Central memory CD8-positive, alpha-beta T cell (primary cell): ENCODE results near the gene NKAIN2.

Experiments used
- ATAC-seq: fragments of 150-1000 bp; cut with Tn5 transposase; replicated peaks from 2 replicates; pipeline ENCODE4 v1.10.0; 2022; ENCODE audit warnings: mild to moderate bottlenecking, moderate FRiP score, moderate number of reproducible peaks; ENCODE audit not compliant: poor library complexity, severe bottlenecking; ENCODE audit errors: extremely low read depth
- DNase-seq, 2 donors: peaks; one replicate each; pipeline ENCODE4 v3.0.0; 2021; ENCODE audit warnings: low spot score in 2 of 2
- H3K27ac Mint-ChIP-seq: one replicate; pipeline ENCODE4 v1.8.0; 2022; ENCODE audit warnings: low read depth, mild to moderate bottlenecking, moderate library complexity, mixed read lengths
- H3K27me3 Mint-ChIP-seq: one replicate; pipeline ENCODE4 v1.8.0; 2022; ENCODE audit warnings: mixed read lengths
- H3K36me3 Mint-ChIP-seq: one replicate; pipeline ENCODE4 v1.8.0; 2022; ENCODE audit warnings: mild to moderate bottlenecking, moderate library complexity, mixed read lengths; ENCODE audit not compliant: insufficient read depth
- H3K4me1 Mint-ChIP-seq: one replicate; pipeline ENCODE4 v1.8.0; 2022; ENCODE audit warnings: mixed read lengths
- H3K4me3 Mint-ChIP-seq: one replicate; pipeline ENCODE4 v1.8.0; 2022; ENCODE audit warnings: mild to moderate bottlenecking, moderate library complexity, mixed read lengths
- H3K9me3 Mint-ChIP-seq: one replicate; pipeline ENCODE4 v1.8.0; 2022; ENCODE audit warnings: mixed read lengths

The NKAIN2 gene

DNA sequence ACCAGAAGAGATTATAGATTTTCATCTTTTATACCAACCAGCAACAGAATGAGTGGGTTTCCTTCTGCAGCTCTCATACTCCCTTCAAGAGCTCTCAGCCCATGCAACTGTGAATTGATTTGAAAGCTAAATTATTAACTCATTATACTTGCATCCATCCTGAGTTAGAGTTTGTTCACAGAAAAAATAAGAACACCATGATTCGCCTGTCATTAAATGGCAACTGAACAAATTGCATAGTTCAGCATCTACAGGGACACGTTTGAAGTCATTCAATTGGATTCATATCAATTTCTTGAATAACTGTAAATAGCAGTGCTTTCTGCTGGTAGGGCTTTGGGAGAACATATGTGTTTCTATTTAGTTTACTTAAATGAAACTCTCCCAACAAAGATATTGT lies 65.7 kb downstream of the NKAIN2 start:
- DNase-seq: no peak
- Mint-ChIP-seq H3K4me1 (no peaks in the 10 kb centered on the region), H3K9me3 (peaks cover 9% of the 10 kb centered on the region), H3K36me3 (no peaks in the 10 kb centered on the region), H3K4me3 (no peak overlapping the region), H3K27me3 (no peaks in the 10 kb centered on the region), H3K27ac (no peak overlapping the region)
- ATAC-seq: no peak

DNA sequence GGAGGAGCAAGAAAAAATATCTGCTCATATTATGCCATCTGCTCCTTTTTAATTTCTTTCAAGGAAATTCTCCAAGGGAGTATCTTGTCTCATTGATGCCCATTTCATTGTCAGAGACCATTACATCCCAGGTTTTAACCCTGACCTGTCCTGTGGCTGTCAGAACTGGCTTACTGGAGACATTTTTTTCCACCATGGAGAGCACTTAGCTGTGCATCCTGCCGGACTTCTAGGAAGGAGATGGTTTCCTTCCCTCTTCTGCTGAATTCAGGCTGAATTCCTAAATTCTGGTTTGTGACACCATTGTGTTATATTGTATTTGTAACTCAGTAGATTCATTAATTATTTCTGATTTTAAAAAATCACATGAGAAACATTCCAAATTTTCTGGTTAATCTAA lies 70.3 kb downstream of the NKAIN2 start:
- Mint-ChIP-seq H3K27ac (no peak overlapping the region), H3K36me3 (no peaks in the 10 kb centered on the region), H3K27me3 (no peaks in the 10 kb centered on the region), H3K4me3 (no peak overlapping the region), H3K9me3 (peaks cover 9% of the 10 kb centered on the region), H3K4me1 (no peaks in the 10 kb centered on the region)
- ATAC-seq (no peak), DNase-seq (no peak)

DNA sequence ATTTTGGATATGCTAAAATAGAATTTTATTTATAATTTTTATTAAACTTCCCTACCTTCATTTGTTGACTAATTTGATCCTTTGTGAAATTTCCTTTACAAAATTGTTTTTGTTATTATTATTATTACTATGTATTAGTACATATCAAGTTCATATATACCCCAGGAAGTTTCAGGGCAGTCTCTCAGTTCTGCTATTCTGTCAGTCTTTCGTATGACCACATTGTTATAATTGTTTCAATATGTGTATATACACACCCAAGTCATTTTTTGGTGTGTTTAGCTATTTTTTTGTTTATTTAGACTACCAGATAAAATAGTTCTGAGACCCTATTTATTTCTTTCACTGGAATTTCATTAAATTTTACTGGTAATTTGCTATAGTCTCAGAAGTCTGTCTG lies 72.1 kb downstream of the NKAIN2 start:
- Mint-ChIP-seq H3K27me3 (no peaks in the 10 kb centered on the region), H3K4me3 (no peak overlapping the region), H3K27ac (no peak overlapping the region), H3K36me3 (no peaks in the 10 kb centered on the region), H3K4me1 (no peaks in the 10 kb centered on the region), H3K9me3 (peaks cover 14% of the 10 kb centered on the region)
- ATAC-seq (no peak), DNase-seq (no peak)

GRCh38 chr6:123879749-123880148 lies 76.1 kb downstream of the NKAIN2 start:
- Mint-ChIP-seq H3K27me3 (no peaks in the 10 kb centered on the region), H3K4me3 (no peak overlapping the region), H3K36me3 (no peaks in the 10 kb centered on the region), H3K9me3 (peaks cover 16% of the 10 kb centered on the region), H3K4me1 (no peaks in the 10 kb centered on the region), H3K27ac (no peak overlapping the region)
- ATAC-seq (no peak), DNase-seq (no peak)

DNA sequence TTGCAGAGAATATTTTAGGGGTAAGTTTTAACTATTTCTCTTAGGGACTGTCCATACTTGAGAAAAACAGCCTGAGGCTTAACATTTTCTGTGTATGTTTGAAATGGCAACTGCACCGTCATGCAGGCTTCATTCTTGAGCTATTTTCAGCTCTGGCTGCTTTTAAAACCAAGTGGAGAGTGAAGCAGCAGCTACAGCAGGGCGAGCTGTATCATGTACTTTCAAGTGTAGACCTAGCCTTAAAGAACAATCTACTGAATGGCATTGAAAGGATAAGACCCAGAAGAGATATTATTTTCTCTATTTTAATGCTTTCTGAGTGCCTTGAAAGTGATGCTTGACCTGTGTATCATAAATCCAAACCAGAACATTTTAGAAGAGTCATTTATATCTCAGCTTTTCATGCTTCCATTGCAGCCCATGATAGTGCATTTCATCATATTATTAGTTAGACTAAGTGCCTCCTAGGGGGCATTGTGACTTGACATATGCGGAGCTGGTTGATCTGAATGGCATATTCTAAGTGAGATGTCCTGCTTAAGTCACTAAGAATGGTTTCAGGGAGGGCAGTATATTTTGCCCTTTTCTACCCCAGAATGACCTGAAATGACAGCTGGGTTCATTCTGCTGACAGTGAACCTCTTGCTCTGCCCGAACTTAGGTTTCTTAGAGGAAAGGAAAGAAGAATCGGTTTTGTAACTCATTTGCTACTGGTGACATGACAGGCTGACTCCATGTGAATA lies 85.3 kb downstream of the NKAIN2 start:
- H3K27ac Mint-ChIP-seq: no peak overlapping the region
- H3K36me3 Mint-ChIP-seq: no peaks in the 10 kb centered on the region
- H3K27me3 Mint-ChIP-seq: no peaks in the 10 kb centered on the region
- H3K4me3 Mint-ChIP-seq: no peak overlapping the region
- H3K4me1 Mint-ChIP-seq: no peaks in the 10 kb centered on the region
- DNase-seq (no peak), ATAC-seq (no peak)
- H3K9me3 Mint-ChIP-seq: peaks cover 4% of the 10 kb centered on the region

DNA sequence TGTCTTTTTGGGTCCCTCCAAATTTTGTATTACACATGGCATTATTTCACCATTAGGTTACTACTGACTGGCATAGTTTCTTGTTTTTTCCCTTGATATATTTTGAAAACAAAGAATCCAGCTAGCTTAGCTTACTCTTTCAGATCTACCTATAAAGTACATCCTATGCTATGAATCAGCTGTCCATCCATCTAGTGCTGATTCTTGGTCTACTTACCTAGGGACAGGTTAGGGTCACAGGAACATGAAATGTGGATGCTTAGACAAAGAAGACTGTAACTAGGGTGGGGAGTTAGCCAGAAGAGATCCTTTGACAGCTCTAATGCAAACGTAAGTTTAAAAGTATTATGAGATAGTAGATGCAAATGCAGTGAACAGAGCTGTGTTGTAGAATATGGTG lies 91.7 kb downstream of the NKAIN2 start:
- ATAC-seq (no peak), DNase-seq (no peak)
- Mint-ChIP-seq H3K9me3 (peaks cover 6% of the 10 kb centered on the region), H3K27me3 (no peaks in the 10 kb centered on the region), H3K4me3 (no peak overlapping the region), H3K36me3 (no peaks in the 10 kb centered on the region), H3K27ac (no peak overlapping the region), H3K4me1 (no peaks in the 10 kb centered on the region)

DNA sequence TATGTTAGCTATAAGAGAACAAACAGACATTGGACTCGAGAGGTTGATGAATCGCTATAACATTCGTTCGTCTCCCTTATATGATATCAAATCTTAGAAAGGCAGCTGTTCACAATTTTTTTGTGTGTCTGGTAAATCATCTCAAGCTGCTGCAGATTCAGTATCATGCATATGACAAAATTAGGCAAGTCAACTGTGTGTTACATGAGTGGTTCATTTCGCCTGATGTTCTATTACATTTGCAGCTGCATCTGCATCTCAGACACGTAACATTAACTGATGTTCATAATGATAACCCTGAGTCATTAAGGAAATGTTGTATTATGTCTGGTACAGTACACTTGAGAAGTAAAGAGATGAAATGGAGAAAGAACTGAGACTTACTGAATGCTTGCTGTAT lies 92.1 kb downstream of the NKAIN2 start:
- Mint-ChIP-seq H3K4me1 (no peaks in the 10 kb centered on the region), H3K36me3 (no peaks in the 10 kb centered on the region), H3K4me3 (no peak overlapping the region), H3K27me3 (no peaks in the 10 kb centered on the region), H3K27ac (no peak overlapping the region), H3K9me3 (peaks cover 6% of the 10 kb centered on the region)
- ATAC-seq (no peak), DNase-seq (no peak)

GRCh38 chr6:123896869-123897268 lies 93.2 kb downstream of the NKAIN2 start:
- peaks cover 6% of the 10 kb centered on the region for H3K9me3 Mint-ChIP-seq
- no peak for ATAC-seq
- no peaks in the 10 kb centered on the region for H3K36me3 Mint-ChIP-seq
- H3K4me1 Mint-ChIP-seq: no peaks in the 10 kb centered on the region
- DNase-seq: no peak
- no peak overlapping the region for H3K4me3 Mint-ChIP-seq
- no peaks in the 10 kb centered on the region for H3K27me3 Mint-ChIP-seq
- no peak overlapping the region for H3K27ac Mint-ChIP-seq

DNA sequence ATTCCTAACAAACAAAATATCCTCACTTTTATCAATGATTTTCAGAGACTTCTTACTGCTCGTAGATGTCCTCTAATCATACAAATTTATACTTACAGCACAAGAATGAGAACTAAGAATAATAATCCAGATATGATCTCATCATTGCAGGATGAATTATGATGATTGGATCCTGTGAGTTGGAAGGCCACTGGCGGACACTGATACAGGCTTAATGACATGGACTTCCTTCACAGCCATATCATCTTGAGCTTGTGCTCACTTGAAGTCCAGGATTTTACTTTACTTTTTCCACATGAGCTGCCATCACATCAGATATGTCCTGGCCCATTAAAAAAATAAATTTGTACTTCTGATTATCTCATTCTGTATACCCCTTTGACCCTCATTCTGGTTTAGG lies 94.3 kb downstream of the NKAIN2 start:
- Mint-ChIP-seq H3K4me1 (no peaks in the 10 kb centered on the region), H3K9me3 (peaks cover 6% of the 10 kb centered on the region), H3K27ac (no peak overlapping the region), H3K27me3 (no peaks in the 10 kb centered on the region), H3K36me3 (no peaks in the 10 kb centered on the region), H3K4me3 (no peak overlapping the region)
- DNase-seq (no peak), ATAC-seq (no peak)

GRCh38 chr6:123898665-123899064 lies 95.0 kb downstream of the NKAIN2 start:
- Mint-ChIP-seq H3K4me3 (no peak overlapping the region), H3K9me3 (peaks cover 6% of the 10 kb centered on the region), H3K27me3 (no peaks in the 10 kb centered on the region), H3K27ac (no peak overlapping the region), H3K36me3 (no peaks in the 10 kb centered on the region), H3K4me1 (no peaks in the 10 kb centered on the region)
- DNase-seq (no peak), ATAC-seq (no peak)

DNA sequence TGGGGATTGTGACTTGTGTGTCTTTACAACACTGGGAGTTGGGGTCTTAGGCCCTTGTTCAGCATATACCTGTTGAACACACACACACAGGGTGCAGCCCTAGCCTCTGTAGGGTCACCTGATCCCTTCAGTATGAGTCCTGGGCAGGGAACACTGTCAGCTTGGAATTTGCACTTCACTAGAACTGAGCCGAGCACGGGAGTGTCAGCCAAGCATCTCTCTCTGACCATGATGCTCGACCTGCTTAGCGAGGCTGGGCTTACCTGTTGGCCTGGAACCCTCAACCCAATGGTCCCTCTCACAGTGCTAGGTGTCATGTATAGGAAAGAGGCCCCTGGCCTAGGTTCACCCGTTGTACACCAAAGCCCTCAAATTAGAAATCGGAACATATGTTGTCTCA lies 96.1 kb downstream of the NKAIN2 start:
- H3K27me3 Mint-ChIP-seq: no peaks in the 10 kb centered on the region
- no peak overlapping the region for H3K4me3 Mint-ChIP-seq
- no peak overlapping the region for H3K27ac Mint-ChIP-seq
- ATAC-seq (no peak), DNase-seq (no peak)
- H3K36me3 Mint-ChIP-seq: no peaks in the 10 kb centered on the region
- peaks cover 6% of the 10 kb centered on the region for H3K9me3 Mint-ChIP-seq
- H3K4me1 Mint-ChIP-seq: no peaks in the 10 kb centered on the region

- Mint-ChIP-seq H3K4me1 (no peaks in the 10 kb centered on the region), H3K27ac (no peak overlapping the region), H3K36me3 (no peaks in the 10 kb centered on the region), H3K9me3 (peaks cover 6% of the 10 kb centered on the region), H3K4me3 (no peak overlapping the region), H3K27me3 (no peaks in the 10 kb centered on the region)
- no peak for DNase-seq
- ATAC-seq: no peak
Observed at GRCh38 chr6:123901436-123901835, 97.8 kb downstream of the NKAIN2 start.

GRCh38 chr6:123902738-123903313 lies 99.2 kb downstream of the NKAIN2 start:
- H3K36me3 Mint-ChIP-seq: no peaks in the 10 kb centered on the region
- no peak overlapping the region for H3K4me3 Mint-ChIP-seq
- H3K27me3 Mint-ChIP-seq: no peaks in the 10 kb centered on the region
- ATAC-seq: no peak
- peaks cover 6% of the 10 kb centered on the region for H3K9me3 Mint-ChIP-seq
- H3K4me1 Mint-ChIP-seq: no peaks in the 10 kb centered on the region
- no peak for DNase-seq
- H3K27ac Mint-ChIP-seq: no peak overlapping the region
